NCI-H524 treated with DMSO at 0.1 percent for 48 hours (cell line): ENCODE results near the gene LRRC3.
"Not testable (repeated sequence)": the region's sequence is repeated elsewhere in the genome, so short reads cannot be mapped to it uniquely, and the experiment has no call there.

Experiments
- DNase-seq: peaks from one replicate; lab custom pipeline; 2025; lab: John Stamatoyannopoulos, UW

LRRC3 gene

GRCh38 chr21:44478124-44478800, 23.0 kb downstream of the LRRC3 start:
- DNase-seq, result no peak

GRCh38 chr21:44478801-44479167, 23.5 kb downstream of the LRRC3 start:
- DNase-seq, result no peak

GRCh38 chr21:44479556-44480199, 24.4 kb downstream of the LRRC3 start:
- not testable (repeated sequence) for DNase-seq

- no peak for DNase-seq
These were observed 25.1 kb downstream of the LRRC3 start for GRCh38 chr21:44480200-44481053.

- DNase-seq, result no peak
These were observed 27.4 kb downstream of the LRRC3 start for GRCh38 chr21:44482581-44483287.

GRCh38 chr21:44483288-44484237, 28.3 kb downstream of the LRRC3 start:
- no peak for DNase-seq

GRCh38 chr21:44484498-44485253, 29.4 kb downstream of the LRRC3 start:
- DNase-seq, result no peak

GRCh38 chr21:44485254-44485793, 30.0 kb downstream of the LRRC3 start:
- DNase-seq, result no peak

- no peak for DNase-seq
These were observed 30.5 kb downstream of the LRRC3 start for GRCh38 chr21:44485796-44486195.

- DNase-seq, result no peak
These were observed 31.0 kb downstream of the LRRC3 start for GRCh38 chr21:44486302-44486701.

GRCh38 chr21:44487831-44488230, 32.5 kb downstream of the LRRC3 start:
- no peak for DNase-seq

- DNase-seq, result no peak
These were observed 34.7 kb downstream of the LRRC3 start for GRCh38 chr21:44489962-44490361.

GRCh38 chr21:44490405-44490804, 35.1 kb downstream of the LRRC3 start:
- DNase-seq, result no peak

GRCh38 chr21:44490816-44491215, 35.5 kb downstream of the LRRC3 start:
- DNase-seq, result no peak

GRCh38 chr21:44492567-44493385, 37.5 kb downstream of the LRRC3 start:
- DNase-seq, result no peak

GRCh38 chr21:44494418-44494817, 39.1 kb downstream of the LRRC3 start:
- no peak for DNase-seq

GRCh38 chr21:44494956-44495355, 39.6 kb downstream of the LRRC3 start:
- no peak for DNase-seq

- DNase-seq, result no peak
These were observed 40.6 kb downstream of the LRRC3 start for GRCh38 chr21:44495611-44496563.
